OCI-LY7 (cell line): ENCODE results near the gene CCNL2. TPM values are rescaled to one million over a fixed set of nuclear protein-coding genes. Genes with fewer than 3 reads are reported as not detected.

ENCODE experiments used
- BruUV-seq: library from RNA; stranded (reverse); fragments of 400-500 nt; replicated peaks from 2 replicates; lab custom pipeline; 2021; lab: Mats Ljungman, UMichigan
- CTCF ChIA-PET: fragments of 300-600 bp; sonication (Branson Sonifier 250); formaldehyde crosslinking; loops from one replicate; lab custom pipeline; 2022; ENCODE audit warnings: antibody characterized with exemption; ENCODE audit not compliant: unreplicated experiment; lab: Charles Lee
- POLR2A ChIA-PET: fragments of 300-600 bp; sonication (Branson Sonifier 250); formaldehyde crosslinking; loops from one replicate; lab custom pipeline; 2022; ENCODE audit warnings: antibody characterized with exemption; lab: Charles Lee
- DNase-seq: peaks from one replicate; pipeline ENCODE4 v3.0.0-alpha.2; 2015; ENCODE audit warnings: low spot score
- H2AFZ ChIP-seq: fragments of 200-600 bp; sonication (generic), shearing (Covaris generic); 2 replicates; pipeline ENCODE4 v1.6.1; 2014; ENCODE audit warnings: mild to moderate bottlenecking, antibody characterized with exemption, low read length, moderate library complexity
- H3K27ac ChIP-seq: fragments of 200-600 bp; sonication (generic); 2 replicates; pipeline ENCODE4 v1.5.1; 2014; ENCODE audit warnings: mixed run types, low read depth, mild to moderate bottlenecking, moderate library complexity, low read length, inconsistent platforms; ENCODE audit not compliant: poor library complexity, severe bottlenecking
- H3K36me3 ChIP-seq: fragments of 200-600 bp; sonication (generic); 2 replicates; pipeline ENCODE4 v1.6.1; 2014; ENCODE audit warnings: mild to moderate bottlenecking, antibody characterized with exemption, low read length, moderate library complexity, mixed read lengths; ENCODE audit not compliant: insufficient read depth
- H3K4me1 ChIP-seq: fragments of 200-600 bp; sonication (generic); 2 replicates; pipeline ENCODE4 v1.5.1; 2014; ENCODE audit warnings: mild to moderate bottlenecking, low read length; ENCODE audit not compliant: insufficient read depth, poor library complexity, severe bottlenecking
- H3K4me2 ChIP-seq: fragments of 200-600 bp; sonication (generic); 2 replicates; pipeline ENCODE4 v1.6.1; 2014; ENCODE audit warnings: mild to moderate bottlenecking, low read length
- H3K4me3 ChIP-seq: fragments of 200-600 bp; sonication (generic); 2 replicates; pipeline ENCODE4 v1.5.1; 2014; ENCODE audit warnings: mild to moderate bottlenecking, low read depth, low read length; ENCODE audit not compliant: poor library complexity, severe bottlenecking
- H3K79me2 ChIP-seq: fragments of 200-600 bp; sonication (generic); 2 replicates; pipeline ENCODE4 v1.6.1; 2016; ENCODE audit warnings: low read depth, mild to moderate bottlenecking, low read length, moderate library complexity, mixed read lengths; ENCODE audit not compliant: insufficient read depth
- H3K9me2 ChIP-seq: fragments of 200-600 bp; sonication (generic); 2 replicates; pipeline ENCODE4 v1.6.1; 2016; ENCODE audit warnings: mild to moderate bottlenecking, low read length, mixed read lengths; ENCODE audit not compliant: insufficient read depth
- H3K9me3 ChIP-seq: fragments of 200-600 bp; sonication (generic); 2 replicates; pipeline ENCODE4 v1.6.1; 2014; ENCODE audit warnings: mild to moderate bottlenecking, mixed run types, low read length, mixed read lengths
- H4K20me1 ChIP-seq: fragments of 200-600 bp; sonication (generic); 2 replicates; pipeline ENCODE4 v1.6.1; 2014; ENCODE audit warnings: mild to moderate bottlenecking, antibody characterized with exemption, low read length, moderate library complexity, mixed read lengths; ENCODE audit not compliant: insufficient read depth
- CTCF ChIP-seq: fragments of 200-600 bp; sonication (generic); conservative IDR thresholded peaks from 2 replicates; pipeline ENCODE4 v1.5.1; 2014; ENCODE audit warnings: mild to moderate bottlenecking, antibody characterized with exemption, low read length, moderate library complexity, mixed read lengths
- EZH2phosphoT487 ChIP-seq: fragments of 200-600 bp; sonication (generic); IDR thresholded peaks from 2 replicates; pipeline ENCODE4 v1.6.1; 2018; ENCODE audit warnings: low read depth, borderline replicate concordance, mild to moderate bottlenecking, mixed run types, antibody characterized with exemption, low read length, moderate library complexity, mixed read lengths
- intact Hi-C: fragments of 100-400 bp; cut with micrococcal nuclease; formaldehyde crosslinking; loops from one replicate; pipeline ENCODE4 v1.10.0; 2022; ENCODE audit not compliant: unreplicated experiment
- total RNA-seq, 2 experiments: library from RNA; depleted of rRNA in 1 of 2; stranded (reverse); fragments of >200 nt in 1 of 2; shearing (Covaris generic) in 1 of 2; gene quantifications; 2 replicates each; pipeline ENCODE4 v1.2.3, GENCODE V29; 2014 to 2022

The CCNL2 gene
- total RNA-seq, 2 experiments from 2014 or later, result 213 to 307 TPM

- no peak overlapping the region for H3K27ac ChIP-seq
- H3K36me3 ChIP-seq, result no peaks in the 10 kb centered on the region
- no peak overlapping the region for H2AFZ ChIP-seq
- TF ChIP-seq CTCF (no peak), EZH2phosphoT487 (no peak)
- no peaks in the 10 kb centered on the region for H3K79me2 ChIP-seq
- BruUV-seq, result no TSS peak
- no peaks in the 10 kb centered on the region for H3K4me1 ChIP-seq
- no peaks in the 10 kb centered on the region for H4K20me1 ChIP-seq
- no peak overlapping the region for H3K4me2 ChIP-seq
- H3K9me2 ChIP-seq, result no peaks in the 10 kb centered on the region
- no peak overlapping the region for H3K4me3 ChIP-seq
- ChIA-PET POLR2A (no interaction called here), CTCF (no interaction called here)
- intact Hi-C loops, result no loop called here
- no peak for DNase-seq
- no peaks in the 10 kb centered on the region for H3K9me3 ChIP-seq
Observed at GRCh38 chr1:1424707-1425106, 25.6 kb upstream of the CCNL2 start.

- H3K27ac ChIP-seq, result no peak overlapping the region
- H3K4me3 ChIP-seq, result no peak overlapping the region
- no TSS peak for BruUV-seq
- intact Hi-C loops, result no loop called here
- H3K4me1 ChIP-seq, result no peaks in the 10 kb centered on the region
- H3K79me2 ChIP-seq, result no peaks in the 10 kb centered on the region
- DNase-seq, result no peak
- TF ChIP-seq EZH2phosphoT487, result no peak
- no peak for TF ChIP-seq CTCF
- H2AFZ ChIP-seq, result no peak overlapping the region
- H3K4me2 ChIP-seq, result no peak overlapping the region
- no peaks in the 10 kb centered on the region for H3K9me2 ChIP-seq
- H4K20me1 ChIP-seq, result no peaks in the 10 kb centered on the region
- H3K9me3 ChIP-seq, result no peaks in the 10 kb centered on the region
- CTCF ChIA-PET, result no interaction called here
- POLR2A ChIA-PET, result interaction anchor here (0.7 kb wide), 1 partner anchor 10 kb away, joined by 5 read pairs; no protein-coding TSS in a partner anchor
- H3K36me3 ChIP-seq, result no peaks in the 10 kb centered on the region
Observed at GRCh38 chr1:1423245-1423597, 24.1 kb upstream of the CCNL2 start.

GRCh38 chr1:1422465-1423244 is 23.5 kb upstream of the CCNL2 start:
- Histone ChIP-seq H3K9me2 (no peaks in the 10 kb centered on the region), H2AFZ (no peak overlapping the region), H3K79me2 (no peaks in the 10 kb centered on the region), H3K4me2 (no peak overlapping the region), H4K20me1 (no peaks in the 10 kb centered on the region), H3K36me3 (no peaks in the 10 kb centered on the region), H3K4me3 (no peak overlapping the region), H3K27ac (no peak overlapping the region), H3K4me1 (no peaks in the 10 kb centered on the region), H3K9me3 (no peaks in the 10 kb centered on the region)
- TF ChIP-seq EZH2phosphoT487 (no peak), CTCF (no peak)
- intact Hi-C loops, result no loop called here
- DNase-seq, result no peak
- CTCF ChIA-PET, result no interaction called here
- POLR2A ChIA-PET, result no interaction called here
- BruUV-seq, result no TSS peak
